HEK293 (cell line): Measurements from ENCODE around the gene ZACN.

Source experiments
- CTCF ChIP-seq: fragments of 450-650 bp; formaldehyde crosslinking; IDR thresholded peaks from 2 replicates; pipeline ENCODE4 v1.5.1; 2016; ENCODE audit warnings: missing biosample characterization, missing genetic modification characterization
- GLIS2 ChIP-seq: fragments of 450-650 bp; formaldehyde crosslinking; IDR thresholded peaks from 2 replicates; pipeline ENCODE4 v1.5.1; 2016; ENCODE audit warnings: missing biosample characterization, missing genetic modification characterization
- PRDM1 ChIP-seq: fragments of 450-650 bp; formaldehyde crosslinking; IDR thresholded peaks from 2 replicates; pipeline ENCODE4; 2016; ENCODE audit warnings: missing biosample characterization, missing genetic modification characterization
- TRIM28 ChIP-seq: IDR thresholded peaks from 2 replicates; pipeline ENCODE4 v1.6.1; 2011; ENCODE audit warnings: low read length, control low read depth, borderline replicate concordance
- ZBTB7A ChIP-seq: fragments of 450-650 bp; formaldehyde crosslinking; IDR thresholded peaks from 2 replicates; pipeline ENCODE4 v1.5.1; 2016; ENCODE audit warnings: low read depth, missing biosample characterization, missing genetic modification characterization
- ZNF221 ChIP-seq: fragments of 450-650 bp; formaldehyde crosslinking; IDR thresholded peaks from 2 replicates; pipeline ENCODE4 v1.5.1; 2017; ENCODE audit warnings: missing biosample characterization, missing genetic modification characterization, borderline replicate concordance

GRCh38 chr17:76076765-76077583 is 2.0 kb upstream of the ZACN start:
- no peak for TF ChIP-seq ZNF221 (tag by site-specific recombination)
- no peak for TF ChIP-seq PRDM1
- no peak for TF ChIP-seq GLIS2 (tag by site-specific recombination)
- no peak for TF ChIP-seq CTCF (tag by site-specific recombination)
- TF ChIP-seq TRIM28: no peak
- TF ChIP-seq ZBTB7A (tag by site-specific recombination): no peak
